ENCODE data around the gene CDH4.

DNA sequence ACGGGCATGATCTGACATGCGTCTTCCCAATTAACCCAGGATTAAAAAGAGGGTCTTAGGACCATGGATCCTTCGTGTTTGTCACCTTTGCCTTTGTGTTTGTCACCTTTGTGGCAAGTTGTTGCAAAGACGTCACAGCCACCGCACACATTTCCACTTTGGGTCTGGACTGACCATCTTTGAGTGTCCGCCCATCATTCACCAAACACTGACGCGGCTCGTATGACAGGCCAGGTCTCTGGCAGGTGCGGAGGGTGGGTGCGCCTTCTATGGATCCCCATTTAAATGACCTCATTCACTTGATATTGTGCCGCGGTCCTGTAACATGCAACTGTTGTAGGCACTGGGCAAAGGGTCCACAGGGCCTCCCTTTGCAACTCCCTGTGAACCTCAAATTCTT, 409.5 kb downstream of the CDH4 start:
- TF ChIP-seq, protein P1, sequence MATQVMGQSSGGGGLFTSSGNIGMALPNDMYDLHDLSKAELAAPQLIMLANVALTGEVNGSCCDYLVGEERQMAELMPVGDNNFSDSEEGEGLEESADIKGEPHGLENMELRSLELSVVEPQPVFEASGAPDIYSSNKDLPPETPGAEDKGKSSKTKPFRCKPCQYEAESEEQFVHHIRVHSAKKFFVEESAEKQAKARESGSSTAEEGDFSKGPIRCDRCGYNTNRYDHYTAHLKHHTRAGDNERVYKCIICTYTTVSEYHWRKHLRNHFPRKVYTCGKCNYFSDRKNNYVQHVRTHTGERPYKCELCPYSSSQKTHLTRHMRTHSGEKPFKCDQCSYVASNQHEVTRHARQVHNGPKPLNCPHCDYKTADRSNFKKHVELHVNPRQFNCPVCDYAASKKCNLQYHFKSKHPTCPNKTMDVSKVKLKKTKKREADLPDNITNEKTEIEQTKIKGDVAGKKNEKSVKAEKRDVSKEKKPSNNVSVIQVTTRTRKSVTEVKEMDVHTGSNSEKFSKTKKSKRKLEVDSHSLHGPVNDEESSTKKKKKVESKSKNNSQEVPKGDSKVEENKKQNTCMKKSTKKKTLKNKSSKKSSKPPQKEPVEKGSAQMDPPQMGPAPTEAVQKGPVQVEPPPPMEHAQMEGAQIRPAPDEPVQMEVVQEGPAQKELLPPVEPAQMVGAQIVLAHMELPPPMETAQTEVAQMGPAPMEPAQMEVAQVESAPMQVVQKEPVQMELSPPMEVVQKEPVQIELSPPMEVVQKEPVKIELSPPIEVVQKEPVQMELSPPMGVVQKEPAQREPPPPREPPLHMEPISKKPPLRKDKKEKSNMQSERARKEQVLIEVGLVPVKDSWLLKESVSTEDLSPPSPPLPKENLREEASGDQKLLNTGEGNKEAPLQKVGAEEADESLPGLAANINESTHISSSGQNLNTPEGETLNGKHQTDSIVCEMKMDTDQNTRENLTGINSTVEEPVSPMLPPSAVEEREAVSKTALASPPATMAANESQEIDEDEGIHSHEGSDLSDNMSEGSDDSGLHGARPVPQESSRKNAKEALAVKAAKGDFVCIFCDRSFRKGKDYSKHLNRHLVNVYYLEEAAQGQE (IDR thresholded peaks at IDR 0.05; ENCODE audit: insufficient replicate concordance, low read depth): no peak
- TF ChIP-seq POLR2AphosphoS5 (IDR thresholded peaks at IDR 0.05; ENCODE audit: low read depth) (no peak), GABPA (IDR thresholded peaks at IDR 0.05; ENCODE audit: low read depth) (no peak)
- TF ChIP-seq, protein P2, sequence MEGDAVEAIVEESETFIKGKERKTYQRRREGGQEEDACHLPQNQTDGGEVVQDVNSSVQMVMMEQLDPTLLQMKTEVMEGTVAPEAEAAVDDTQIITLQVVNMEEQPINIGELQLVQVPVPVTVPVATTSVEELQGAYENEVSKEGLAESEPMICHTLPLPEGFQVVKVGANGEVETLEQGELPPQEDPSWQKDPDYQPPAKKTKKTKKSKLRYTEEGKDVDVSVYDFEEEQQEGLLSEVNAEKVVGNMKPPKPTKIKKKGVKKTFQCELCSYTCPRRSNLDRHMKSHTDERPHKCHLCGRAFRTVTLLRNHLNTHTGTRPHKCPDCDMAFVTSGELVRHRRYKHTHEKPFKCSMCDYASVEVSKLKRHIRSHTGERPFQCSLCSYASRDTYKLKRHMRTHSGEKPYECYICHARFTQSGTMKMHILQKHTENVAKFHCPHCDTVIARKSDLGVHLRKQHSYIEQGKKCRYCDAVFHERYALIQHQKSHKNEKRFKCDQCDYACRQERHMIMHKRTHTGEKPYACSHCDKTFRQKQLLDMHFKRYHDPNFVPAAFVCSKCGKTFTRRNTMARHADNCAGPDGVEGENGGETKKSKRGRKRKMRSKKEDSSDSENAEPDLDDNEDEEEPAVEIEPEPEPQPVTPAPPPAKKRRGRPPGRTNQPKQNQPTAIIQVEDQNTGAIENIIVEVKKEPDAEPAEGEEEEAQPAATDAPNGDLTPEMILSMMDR (IDR thresholded peaks at IDR 0.05; ENCODE audit: insufficient read depth, low read length): no peak
